Hepatocyte (in vitro differentiated cells): ENCODE measurements around the gene WDR33. TPM values are rescaled to one million over a fixed set of nuclear protein-coding genes. Genes with fewer than 3 reads are reported as not detected.

Source experiments
- DNase-seq: peaks from one replicate; pipeline ENCODE4 v3.0.0-alpha.2; 2016; ENCODE audit warnings: low spot score
- H2AFZ ChIP-seq: fragments of 200-600 bp; sonication (generic); 2 replicates; pipeline ENCODE4 v1.6.0; 2016; ENCODE audit warnings: antibody characterized with exemption, mild to moderate bottlenecking
- H3K27ac ChIP-seq: fragments of 200-600 bp; sonication (generic); 2 replicates; pipeline ENCODE4 v1.5.1; 2016; ENCODE audit warnings: mild to moderate bottlenecking
- H3K27me3 ChIP-seq: fragments of 200-600 bp; sonication (generic); 2 replicates; pipeline ENCODE4 v1.6.1; 2016
- H3K36me3 ChIP-seq: fragments of 200-600 bp; sonication (generic); replicated peaks from 2 replicates; pipeline ENCODE4 v1.5.1; 2016; ENCODE audit warnings: low read depth; ENCODE audit not compliant: insufficient read depth
- H3K4me1 ChIP-seq: fragments of 200-600 bp; sonication (generic); 2 replicates; pipeline ENCODE4 v1.5.1; 2016; ENCODE audit warnings: mild to moderate bottlenecking, moderate library complexity; ENCODE audit not compliant: insufficient read depth
- H3K4me2 ChIP-seq: fragments of 200-600 bp; sonication (generic); 2 replicates; pipeline ENCODE4 v1.6.0; 2016
- H3K4me3 ChIP-seq: fragments of 200-600 bp; sonication (generic); 2 replicates; pipeline ENCODE4 v1.5.1; 2016; ENCODE audit warnings: mild to moderate bottlenecking
- H3K79me2 ChIP-seq: fragments of 200-600 bp; sonication (generic); 2 replicates; pipeline ENCODE4 v1.6.0; 2017; ENCODE audit warnings: mild to moderate bottlenecking
- H3K9me2 ChIP-seq: fragments of 200-600 bp; sonication (generic); replicated peaks from 2 replicates; pipeline ENCODE4 v1.6.0; 2017; ENCODE audit warnings: mild to moderate bottlenecking; ENCODE audit not compliant: insufficient read depth
- H3K9me3 ChIP-seq: fragments of 200-600 bp; sonication (generic); 2 replicates; pipeline ENCODE4 v1.5.1; 2016; ENCODE audit warnings: low read depth, mild to moderate bottlenecking
- H4K20me1 ChIP-seq: fragments of 200-600 bp; sonication (generic); 2 replicates; pipeline ENCODE4 v1.6.0; 2016; ENCODE audit warnings: mild to moderate bottlenecking; ENCODE audit not compliant: insufficient read depth, poor library complexity, severe bottlenecking
- CTCF ChIP-seq: fragments of 200-600 bp; sonication (generic); IDR thresholded peaks from 2 replicates; pipeline ENCODE4 v1.5.1; 2016; ENCODE audit warnings: antibody characterized with exemption, mild to moderate bottlenecking; ENCODE audit not compliant: poor library complexity
- EZH2 ChIP-seq: fragments of 200-600 bp; sonication (generic); IDR thresholded peaks from 2 replicates; pipeline ENCODE4 v1.6.1; 2016; ENCODE audit warnings: antibody characterized with exemption, mild to moderate bottlenecking, borderline replicate concordance
- EZH2phosphoT487 ChIP-seq: fragments of 200-600 bp; sonication (generic); IDR thresholded peaks from one replicate; pipeline ENCODE4 v1.6.1; 2018; ENCODE audit warnings: antibody characterized with exemption, mild to moderate bottlenecking, low read depth, moderate library complexity; ENCODE audit not compliant: unreplicated experiment, severe bottlenecking
- WGBS: methylation state at CpG from one replicate; pipeline ENCODE4 v1.1.6; 2016; ENCODE audit warnings: low lambda C conversion rate; ENCODE audit errors: missing lambda C conversion rate; 5-methylcytosine and 5-hydroxymethylcytosine counted together
- polyA plus RNA-seq: library from polyadenylated mRNA; unstranded; fragments of >200 nt; fragmentation: Nextera tagmentation; extraction: Ambion mirVana; gene quantifications from 2 replicates; pipeline ENCODE4 v1.2.1, GENCODE V29; 2016
- total RNA-seq: library from RNA; depleted of rRNA; stranded (reverse); fragments of >200 nt; gene quantifications from 2 replicates; pipeline ENCODE4 v1.2.3, GENCODE V29; 2014

Gene WDR33
- total and polyA plus RNA-seq, 2 experiments from 2014 or later = 43.3 to 47.5 TPM

GRCh38 chr2:127704641-127705390, 106.2 kb downstream of the WDR33 start:
- H3K9me3 ChIP-seq = no peaks in the 10 kb centered on the region
- peaks cover 18% of the 10 kb centered on the region for H3K4me1 ChIP-seq
- H4K20me1 ChIP-seq = peaks cover 10% of the 10 kb centered on the region
- peak overlapping the region; percentile 51 for H3K4me2 ChIP-seq
- TF ChIP-seq EZH2phosphoT487 = no peak
- TF ChIP-seq CTCF = no peak
- no peak for TF ChIP-seq EZH2
- no peak overlapping the region for H2AFZ ChIP-seq
- no peak for DNase-seq
- peaks cover 26% of the 10 kb centered on the region for H3K79me2 ChIP-seq
- no peaks in the 10 kb centered on the region for H3K27me3 ChIP-seq
- H3K36me3 ChIP-seq = no peaks in the 10 kb centered on the region
- no peaks in the 10 kb centered on the region for H3K9me2 ChIP-seq
- no peak overlapping the region for H3K4me3 ChIP-seq
- peak overlapping the region; percentile 26 for H3K27ac ChIP-seq
- WGBS = 90% methylated on average over 5 of the region's 5 CpGs

GRCh38 chr2:127703282-127703681, 107.7 kb downstream of the WDR33 start:
- Histone ChIP-seq H3K79me2 (peaks cover 26% of the 10 kb centered on the region), H3K4me1 (peaks cover 19% of the 10 kb centered on the region), H2AFZ (no peak overlapping the region), H3K9me3 (no peaks in the 10 kb centered on the region), H3K27ac (no peak overlapping the region), H3K27me3 (no peaks in the 10 kb centered on the region), H3K9me2 (no peaks in the 10 kb centered on the region), H3K36me3 (no peaks in the 10 kb centered on the region), H3K4me3 (no peak overlapping the region), H3K4me2 (peak overlapping the region; percentile 81), H4K20me1 (peaks cover 10% of the 10 kb centered on the region)
- 93% methylated on average over 5 of the region's 5 CpGs for WGBS
- no peak for DNase-seq
- no peak for TF ChIP-seq CTCF
- TF ChIP-seq EZH2 = no peak
- TF ChIP-seq EZH2phosphoT487 = no peak

GRCh38 chr2:127702395-127703009, 108.5 kb downstream of the WDR33 start:
- DNase-seq = no peak
- Histone ChIP-seq H4K20me1 (peaks cover 10% of the 10 kb centered on the region), H3K27ac (peak overlapping the region; percentile 99), H3K9me2 (no peaks in the 10 kb centered on the region), H3K4me3 (peak overlapping the region; percentile 17), H3K9me3 (no peaks in the 10 kb centered on the region), H3K36me3 (no peaks in the 10 kb centered on the region), H3K4me2 (peak overlapping the region; percentile 81), H3K79me2 (peaks cover 26% of the 10 kb centered on the region), H3K27me3 (no peaks in the 10 kb centered on the region), H2AFZ (no peak overlapping the region), H3K4me1 (peaks cover 19% of the 10 kb centered on the region)
- WGBS = 71% methylated on average over 19 of the region's 19 CpGs
- TF ChIP-seq CTCF (no peak), EZH2 (no peak), EZH2phosphoT487 (no peak)
